H1 (cell line): ENCODE data around the gene ANGPTL8.

Experiments
- ATF2 ChIP-seq: IDR thresholded peaks from 2 replicates; pipeline ENCODE4 v1.6.1; 2012; ENCODE audit warnings: low read length, inconsistent platforms
- ATF3 ChIP-seq: IDR thresholded peaks from 2 replicates; pipeline ENCODE4 v1.6.1; 2011; ENCODE audit warnings: low read depth, mild to moderate bottlenecking, low read length; ENCODE audit not compliant: insufficient read depth
- CTCF ChIP-seq, 3 experiments: IDR thresholded peaks; 1 replicate in 2 of 3; 2 replicates in 1 of 3; pipeline versions ENCODE4 v1.5.1 to v1.6.1; 2011; ENCODE audit warnings: low read length in 3 of 3, mild to moderate bottlenecking in 3 of 3, inconsistent platforms in 2 of 3, low read depth in 1 of 3, moderate library complexity in 1 of 3; ENCODE audit not compliant: insufficient read depth in 1 of 3; ENCODE audit errors: control extremely low read depth in 1 of 3
- EZH2 ChIP-seq: fragments of 200-600 bp; sonication (generic); IDR thresholded peaks from 2 replicates; pipeline ENCODE4 v1.7.1; 2012; ENCODE audit warnings: low read depth, mild to moderate bottlenecking, moderate library complexity, low read length, inconsistent platforms; ENCODE audit not compliant: severe bottlenecking
- GABPA ChIP-seq: IDR thresholded peaks from 2 replicates; pipeline ENCODE4 v1.6.1; 2011; ENCODE audit warnings: mild to moderate bottlenecking, low read length, moderate library complexity, borderline replicate concordance; ENCODE audit not compliant: insufficient read depth
- JUN ChIP-seq: IDR thresholded peaks from 2 replicates; pipeline ENCODE4 v1.6.1; 2011; ENCODE audit warnings: low read depth, mild to moderate bottlenecking, improper control_type of control experiment, low read length
- NRF1 ChIP-seq: IDR thresholded peaks from 2 replicates; pipeline ENCODE4 v1.6.1; 2011; ENCODE audit warnings: mild to moderate bottlenecking, low read depth, low read length, improper control_type of control experiment
- YY1 ChIP-seq: IDR thresholded peaks from 2 replicates; pipeline ENCODE4 v1.6.1; 2011; ENCODE audit warnings: low read depth, mild to moderate bottlenecking, low read length

- TF ChIP-seq EZH2 (no peak), GABPA (no peak), CTCF (IDR thresholded peaks at IDR 0.05; ENCODE audit: control extremely low read depth in 1 of 3, insufficient read depth in 1 of 3, low read depth in 1 of 3, low read length in 3 of 3) (no peak), YY1 (no peak), ATF2 (no peak), NRF1 (no peak), JUN (no peak), ATF3 (no peak)
Observed at GRCh38 chr19:11267316-11268085, 28.1 kb downstream of the ANGPTL8 start.
